Right lung (tissue), 10 donors: ENCODE measurements around the gene FAM222B. TPM values are rescaled to one million over a fixed set of nuclear protein-coding genes. Genes with fewer than 3 reads are reported as not detected.
"Not testable (repeated sequence)": the region's sequence is repeated elsewhere in the genome, so short reads cannot be mapped to it uniquely, and the experiment has no call there.

ENCODE experiments used
- DNase-seq, 2 donors: peaks; one replicate each; pipeline ENCODE4 v3.0.0-alpha.2; 2013
- long read RNA-seq, 8 donors: transcript quantifications; one replicate each; lab custom pipeline, GENCODE V29; 2026
- polyA plus RNA-seq, 5 donors: library from polyadenylated mRNA; unstranded; fragments of 120-200 nt; gene quantifications; one replicate each; pipeline versions ENCODE4 v1.2.1 to v1.2.3, GENCODE V29; 2013; ENCODE audit warnings: inconsistent platforms in 1 of 5, low replicate concordance in 1 of 5; ENCODE audit not compliant: insufficient read length in 5 of 5, insufficient read depth in 1 of 5

Gene FAM222B
- 10 to 100 TPM; 15.5 to 22.3 (median 17.5) TPM for polyA plus RNA-seq
- long read RNA-seq, donor 1, full-length matches to known transcripts = 9 of 141 reads
- long read RNA-seq, donor 1, partial matches to known transcripts = 116 of 141 reads
- long read RNA-seq, donor 1, other reads (novel, unspliced or antisense) = 16 of 141 reads
- long read RNA-seq, donor 2, full-length matches to known transcripts = 5 of 53 reads
- long read RNA-seq, donor 2, partial matches to known transcripts = 48 of 53 reads
- long read RNA-seq, donor 2, other reads (novel, unspliced or antisense) = 0 of 53 reads
- long read RNA-seq, donor 3, full-length matches to known transcripts = 4 of 59 reads
- long read RNA-seq, donor 3, partial matches to known transcripts = 38 of 59 reads
- long read RNA-seq, donor 3, other reads (novel, unspliced or antisense) = 17 of 59 reads
- long read RNA-seq, donor 4, full-length matches to known transcripts = 10 of 10 reads
- long read RNA-seq, donor 4, partial matches to known transcripts = 0 of 10 reads
- long read RNA-seq, donor 4, other reads (novel, unspliced or antisense) = 0 of 10 reads
- long read RNA-seq, donor 5, partial matches to known transcripts = 0 of 7 reads
- long read RNA-seq, donor 5, other reads (novel, unspliced or antisense) = 0 of 7 reads
- long read RNA-seq, donor 6, full-length matches to known transcripts = 8 of 8 reads
- long read RNA-seq, donor 6, partial matches to known transcripts = 0 of 8 reads
- long read RNA-seq, donor 6, other reads (novel, unspliced or antisense) = 0 of 8 reads
- long read RNA-seq, donor 7, full-length matches to known transcripts = 6 of 6 reads
- long read RNA-seq, donor 7, partial matches to known transcripts = 0 of 6 reads
- long read RNA-seq, donor 7, other reads (novel, unspliced or antisense) = 0 of 6 reads
- long read RNA-seq, donor 8, full-length matches to known transcripts = 4 of 4 reads
- long read RNA-seq, donor 8, partial matches to known transcripts = 0 of 4 reads
- long read RNA-seq, donor 8, other reads (novel, unspliced or antisense) = 0 of 4 reads

- peak; percentile 81 to 83 for DNase-seq
Observed at GRCh38 chr17:28842282-28843012, at the start of gene FAM222B. Gene FAM222B, minus strand, starts transcription at chr17:28842790. Its CDS starts 76,123 bp downstream, at chr17:28766667.

GRCh38 chr17:28892024-28892423 is 49.4 kb upstream of the FAM222B start:
- DNase-seq = no peak

GRCh38 chr17:28891201-28891600 is 48.6 kb upstream of the FAM222B start:
- DNase-seq = no peak

GRCh38 chr17:28889996-28890395 is 47.4 kb upstream of the FAM222B start:
- no peak for DNase-seq

GRCh38 chr17:28888832-28889231 is 46.2 kb upstream of the FAM222B start:
- DNase-seq = no peak

- no peak for DNase-seq
Observed at GRCh38 chr17:28887871-28888471, 45.4 kb upstream of the FAM222B start.

GRCh38 chr17:28885951-28886350 is 43.4 kb upstream of the FAM222B start:
- no peak for DNase-seq

GRCh38 chr17:28885363-28885762 is 42.8 kb upstream of the FAM222B start:
- no peak for DNase-seq

- DNase-seq = no peak
Observed at GRCh38 chr17:28883967-28884702, 41.5 kb upstream of the FAM222B start.

GRCh38 chr17:28882154-28882895 is 39.7 kb upstream of the FAM222B start:
- DNase-seq = no peak

- DNase-seq = no peak
Observed at GRCh38 chr17:28881533-28882056, 39.0 kb upstream of the FAM222B start.

- DNase-seq = no peak
Observed at GRCh38 chr17:28880572-28880945, 38.0 kb upstream of the FAM222B start.

GRCh38 chr17:28879886-28880571 is 37.4 kb upstream of the FAM222B start:
- DNase-seq = no peak

GRCh38 chr17:28878981-28879380 is 36.4 kb upstream of the FAM222B start:
- DNase-seq = no peak

GRCh38 chr17:28878158-28878910 is 35.7 kb upstream of the FAM222B start:
- DNase-seq = no peak

GRCh38 chr17:28877150-28877711 is 34.6 kb upstream of the FAM222B start:
- DNase-seq = not testable (repeated sequence)

GRCh38 chr17:28875848-28876550 is 33.4 kb upstream of the FAM222B start:
- no peak for DNase-seq
